BE2C (cell line): ENCODE results near the gene GRIA3.

ENCODE experiments used
- DNase-seq: peaks from one replicate; pipeline ENCODE4 v3.0.0-alpha.2; 2020
- H3K27me3 ChIP-seq: fragments of 250-450 bp; sonication (Bioruptor Pico); 2 replicates; pipeline ENCODE4 v1.5.1; 2020; ENCODE audit warnings: mild to moderate bottlenecking
- H3K36me3 ChIP-seq: fragments of 250-450 bp; sonication (Bioruptor Pico); 2 replicates; pipeline ENCODE4 v1.5.1; 2020; ENCODE audit warnings: mild to moderate bottlenecking
- H3K4me1 ChIP-seq: fragments of 250-450 bp; sonication (Bioruptor Pico); 2 replicates; pipeline ENCODE4 v1.5.1; 2020
- H3K4me3 ChIP-seq: 2 replicates; pipeline ENCODE4 v1.5.1; 2011; ENCODE audit warnings: low read depth, low read length
- H3K9me3 ChIP-seq: fragments of 250-450 bp; sonication (Bioruptor Pico); 2 replicates; pipeline ENCODE4 v1.5.1; 2020
- TF ChIP-seq, protein P1 (sequence below): IDR thresholded peaks from 2 replicates; pipeline ENCODE4 v1.5.1; 2012; ENCODE audit warnings: mild to moderate bottlenecking, low read depth, low read length

GRIA3 gene

DNA sequence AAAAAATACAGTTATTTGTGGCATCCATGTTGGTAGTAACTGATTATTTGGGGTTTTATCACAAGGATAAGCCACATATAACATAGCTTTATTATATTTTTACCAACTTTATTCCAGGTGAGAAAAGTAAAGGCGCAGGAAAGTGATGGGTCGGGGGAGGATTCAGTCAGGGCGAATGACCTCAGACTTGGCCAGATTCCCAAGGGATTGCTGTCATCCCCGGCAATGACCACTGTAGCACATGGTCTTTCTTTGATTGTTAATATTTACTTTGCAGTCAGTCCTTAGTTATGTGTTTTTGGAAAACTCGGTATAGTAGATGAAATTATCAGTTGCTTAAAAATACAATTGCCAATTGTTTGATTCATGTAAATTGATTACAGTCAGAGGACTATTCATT, 17.6 kb downstream of the GRIA3 start:
- Histone ChIP-seq H3K27me3 (no peaks in the 10 kb centered on the region), H3K4me3 (no peak overlapping the region), H3K36me3 (no peaks in the 10 kb centered on the region), H3K4me1 (no peaks in the 10 kb centered on the region), H3K9me3 (no peaks in the 10 kb centered on the region)
- DNase-seq = no peak
- TF ChIP-seq, protein P1, sequence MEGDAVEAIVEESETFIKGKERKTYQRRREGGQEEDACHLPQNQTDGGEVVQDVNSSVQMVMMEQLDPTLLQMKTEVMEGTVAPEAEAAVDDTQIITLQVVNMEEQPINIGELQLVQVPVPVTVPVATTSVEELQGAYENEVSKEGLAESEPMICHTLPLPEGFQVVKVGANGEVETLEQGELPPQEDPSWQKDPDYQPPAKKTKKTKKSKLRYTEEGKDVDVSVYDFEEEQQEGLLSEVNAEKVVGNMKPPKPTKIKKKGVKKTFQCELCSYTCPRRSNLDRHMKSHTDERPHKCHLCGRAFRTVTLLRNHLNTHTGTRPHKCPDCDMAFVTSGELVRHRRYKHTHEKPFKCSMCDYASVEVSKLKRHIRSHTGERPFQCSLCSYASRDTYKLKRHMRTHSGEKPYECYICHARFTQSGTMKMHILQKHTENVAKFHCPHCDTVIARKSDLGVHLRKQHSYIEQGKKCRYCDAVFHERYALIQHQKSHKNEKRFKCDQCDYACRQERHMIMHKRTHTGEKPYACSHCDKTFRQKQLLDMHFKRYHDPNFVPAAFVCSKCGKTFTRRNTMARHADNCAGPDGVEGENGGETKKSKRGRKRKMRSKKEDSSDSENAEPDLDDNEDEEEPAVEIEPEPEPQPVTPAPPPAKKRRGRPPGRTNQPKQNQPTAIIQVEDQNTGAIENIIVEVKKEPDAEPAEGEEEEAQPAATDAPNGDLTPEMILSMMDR = no peak

GRCh38 chrX:123202523-123202922, 18.4 kb downstream of the GRIA3 start:
- Histone ChIP-seq H3K4me1 (no peaks in the 10 kb centered on the region), H3K27me3 (no peaks in the 10 kb centered on the region)

DNA sequence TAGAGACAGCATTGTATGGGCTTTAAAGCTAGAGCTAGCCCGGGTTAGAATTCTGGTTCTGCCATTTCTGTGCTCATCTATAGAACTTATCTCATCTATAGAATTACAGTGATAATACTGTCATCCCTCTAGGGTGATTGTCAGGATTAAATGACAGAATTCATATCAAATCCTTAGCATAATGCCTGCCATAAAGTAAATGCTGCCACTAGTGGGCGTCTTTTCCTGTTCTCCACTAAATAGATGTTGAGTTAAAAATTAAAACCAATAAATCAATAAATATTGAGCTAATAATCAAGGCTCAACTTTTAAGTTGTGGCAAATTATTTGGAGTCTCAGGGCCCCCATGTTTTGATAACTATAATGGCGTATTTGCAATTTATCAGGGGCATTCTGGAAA, 19.7 kb downstream of the GRIA3 start:
- Histone ChIP-seq H3K9me3 (no peaks in the 10 kb centered on the region), H3K4me3 (no peak overlapping the region), H3K36me3 (no peaks in the 10 kb centered on the region), H3K27me3 (no peaks in the 10 kb centered on the region), H3K4me1 (no peaks in the 10 kb centered on the region)
- TF ChIP-seq, protein P1 = no peak
- no peak for DNase-seq

More at GRCh38 chrX:123202523-123202922, 18.4 kb downstream of the GRIA3 start:
- no peak for DNase-seq
- Histone ChIP-seq H3K4me3 (no peak overlapping the region), H3K9me3 (no peaks in the 10 kb centered on the region), H3K36me3 (no peaks in the 10 kb centered on the region)
- TF ChIP-seq, protein P1 = no peak

DNA sequence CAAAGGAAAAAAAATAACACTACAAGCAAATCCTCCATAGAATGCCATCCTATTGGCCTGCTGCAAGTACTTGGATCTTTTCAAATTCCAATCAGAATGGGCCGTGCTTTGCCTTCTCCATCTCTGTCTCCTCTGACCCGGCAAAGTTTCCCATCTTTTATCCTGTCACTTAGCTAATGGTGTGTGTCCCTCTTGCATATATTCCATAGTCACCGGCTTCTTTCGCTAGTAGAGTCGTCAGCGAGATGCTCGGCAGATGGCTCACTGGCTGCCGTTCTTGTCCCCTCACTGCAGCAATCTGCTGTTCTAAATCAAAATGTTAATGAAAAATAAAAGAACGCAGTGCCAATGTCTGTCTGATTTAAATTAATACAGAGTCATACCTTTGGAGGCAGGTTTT, 22.1 kb downstream of the GRIA3 start:
- no peak for DNase-seq
- H3K36me3 ChIP-seq = no peaks in the 10 kb centered on the region

GRCh38 chrX:123210252-123210651, 26.2 kb downstream of the GRIA3 start:
- DNase-seq = no peak
- H3K36me3 ChIP-seq = no peaks in the 10 kb centered on the region
- no peak overlapping the region for H3K4me3 ChIP-seq
- no peaks in the 10 kb centered on the region for H3K4me1 ChIP-seq
- H3K9me3 ChIP-seq = no peaks in the 10 kb centered on the region
- no peaks in the 10 kb centered on the region for H3K27me3 ChIP-seq
- TF ChIP-seq, protein P1 = no peak

More for the DNA sequence above, 22.1 kb downstream of the GRIA3 start:
- no peaks in the 10 kb centered on the region for H3K9me3 ChIP-seq
- H3K4me3 ChIP-seq = no peak overlapping the region
- no peaks in the 10 kb centered on the region for H3K27me3 ChIP-seq
- H3K4me1 ChIP-seq = no peaks in the 10 kb centered on the region
- TF ChIP-seq, protein P1 = no peak

DNA sequence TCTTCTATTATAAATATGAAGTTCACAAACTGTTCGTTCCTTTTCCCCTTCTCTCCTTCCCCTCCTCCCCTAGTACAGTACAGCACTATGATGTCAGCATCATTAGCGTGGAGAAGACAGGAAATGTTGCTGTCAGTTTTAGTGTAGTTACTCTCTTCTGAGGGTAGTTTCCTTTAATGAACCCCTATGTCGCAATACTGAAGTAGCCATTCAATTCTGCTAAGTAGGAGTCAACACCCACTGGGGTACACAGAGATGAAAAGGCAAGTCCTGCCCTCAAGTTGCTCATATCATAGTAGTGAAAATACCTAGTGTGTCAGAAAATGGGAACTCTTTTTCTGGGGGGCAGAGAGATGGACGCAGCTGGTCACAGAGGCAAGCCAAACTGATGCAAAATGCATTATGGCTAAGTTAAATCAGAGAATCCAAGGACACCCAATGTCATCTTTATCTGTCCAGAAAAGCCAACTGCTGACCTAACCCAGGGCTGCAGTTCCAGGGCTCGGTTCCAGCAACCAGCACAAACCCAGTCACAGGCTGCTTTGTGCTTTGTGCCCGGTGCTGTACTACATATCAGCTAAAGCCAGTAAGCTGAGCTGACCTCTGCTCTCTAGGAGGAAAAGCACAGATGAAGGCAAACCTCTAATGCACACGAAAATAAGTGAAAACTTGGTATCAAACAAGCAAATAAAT, 31.5 kb downstream of the GRIA3 start:
- H3K4me3 ChIP-seq = no peak overlapping the region
- no peaks in the 10 kb centered on the region for H3K36me3 ChIP-seq
- no peak for DNase-seq
- no peaks in the 10 kb centered on the region for H3K4me1 ChIP-seq
- H3K27me3 ChIP-seq = no peaks in the 10 kb centered on the region
- H3K9me3 ChIP-seq = no peaks in the 10 kb centered on the region
- TF ChIP-seq, protein P1 = no peak
